Stimulated activated CD8-positive, alpha-beta memory T cell treated with anti-CD3 and anti-CD28 coated beads, Interleukin-15, amount 100 ng/mL, for 24 hours (primary cell): ENCODE measurements around the gene IPO13.
A peak's percentile ranks its signal among the peaks of the same experiment; 100 is the strongest.

Experiments
- DNase-seq: peaks from one replicate; pipeline ENCODE4 v3.0.0-alpha.2; 2020; ENCODE audit warnings: low read depth

The IPO13 gene

DNA sequence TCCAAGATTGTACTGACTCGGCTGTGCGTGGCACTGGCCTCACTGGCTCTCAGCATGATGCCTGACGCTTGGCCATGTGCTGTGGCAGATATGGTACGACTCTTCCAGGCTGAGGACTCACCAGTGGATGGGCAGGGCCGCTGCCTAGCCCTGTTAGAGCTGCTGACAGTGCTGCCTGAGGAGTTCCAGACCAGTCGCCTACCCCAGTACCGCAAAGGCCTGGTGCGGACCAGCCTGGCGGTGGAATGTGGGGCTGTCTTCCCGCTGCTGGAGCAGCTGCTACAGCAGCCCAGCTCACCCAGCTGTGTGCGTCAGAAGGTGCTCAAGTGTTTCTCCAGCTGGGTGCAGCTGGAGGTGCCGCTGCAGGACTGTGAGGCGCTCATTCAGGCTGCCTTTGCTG, 2.9 kb downstream of the IPO13 start:
- no peak for DNase-seq

DNA sequence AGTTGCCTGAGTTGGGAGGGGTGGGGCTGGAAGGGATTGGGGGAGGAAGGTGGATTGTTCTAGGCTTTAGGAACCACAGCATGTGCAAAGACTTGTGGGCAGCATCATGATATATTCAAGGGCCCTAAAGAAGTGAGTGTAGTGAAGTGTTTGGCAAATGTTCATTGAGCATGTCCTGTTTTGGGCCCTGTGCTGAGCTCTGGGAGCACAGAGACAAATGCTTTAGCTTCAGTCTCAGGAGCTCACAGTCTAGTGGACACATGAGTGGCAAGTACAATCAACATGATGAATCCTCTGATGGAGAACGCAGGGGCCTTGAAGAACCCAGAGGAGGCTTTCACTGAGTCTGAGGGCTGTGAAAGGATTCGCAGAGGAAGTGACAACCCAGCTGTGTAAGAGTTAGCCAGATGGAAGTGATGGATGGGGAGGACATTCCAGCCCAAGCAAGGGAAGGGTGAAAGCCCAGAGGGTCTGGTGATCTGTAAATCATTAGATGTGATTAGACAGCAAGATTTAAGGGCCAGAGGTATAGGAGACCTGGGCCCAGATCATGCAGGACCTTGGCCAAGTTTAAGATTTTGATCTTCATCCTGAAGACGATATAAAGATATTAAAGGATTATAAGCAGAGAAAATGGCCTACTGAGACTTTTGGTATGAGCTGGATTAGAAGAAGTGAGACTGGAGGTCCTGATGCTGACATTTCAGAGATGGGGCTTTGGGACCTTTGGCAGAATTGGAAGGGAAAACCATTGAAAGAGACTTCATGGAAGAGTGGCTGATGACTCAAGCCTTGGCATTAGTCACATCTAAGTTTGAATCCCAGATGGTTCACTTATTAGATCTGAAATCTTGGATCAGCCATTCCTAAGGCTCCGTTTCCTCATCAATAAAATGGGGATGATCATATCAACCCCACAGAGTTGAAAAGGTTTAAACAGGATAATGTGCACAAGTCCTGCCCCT, 4.6 kb downstream of the IPO13 start:
- DNase-seq, result no peak

DNA sequence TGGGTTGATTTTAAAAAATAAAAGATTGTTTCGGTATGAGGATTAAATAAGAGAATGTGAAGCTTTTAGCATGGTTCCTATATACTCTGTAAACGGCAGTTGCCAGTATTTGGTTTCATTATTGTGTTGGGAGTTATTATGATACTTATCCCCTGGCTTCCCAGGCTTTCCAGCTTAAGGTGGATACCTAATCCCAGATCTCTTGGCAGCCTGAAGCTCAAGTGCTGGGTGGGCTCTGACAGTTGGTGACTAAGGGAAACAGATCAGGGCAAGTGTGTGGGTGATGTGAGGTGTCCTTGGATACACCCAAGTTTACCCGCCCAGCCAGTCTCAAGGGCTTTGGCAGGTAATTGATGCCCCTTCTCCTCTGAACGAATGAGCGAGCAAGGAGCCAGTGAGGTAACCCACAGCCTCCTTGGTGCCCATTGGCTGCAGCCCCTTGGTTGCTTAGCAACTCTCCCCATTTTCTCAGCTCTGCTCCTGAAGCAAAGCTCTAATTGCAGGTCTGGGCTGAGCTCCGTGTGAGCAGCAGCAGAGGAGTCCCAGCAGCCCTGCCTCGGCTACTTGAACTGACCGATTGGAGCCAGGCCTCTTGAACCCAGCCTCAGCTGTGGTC, 6.1 kb downstream of the IPO13 start:
- no peak for DNase-seq

DNA sequence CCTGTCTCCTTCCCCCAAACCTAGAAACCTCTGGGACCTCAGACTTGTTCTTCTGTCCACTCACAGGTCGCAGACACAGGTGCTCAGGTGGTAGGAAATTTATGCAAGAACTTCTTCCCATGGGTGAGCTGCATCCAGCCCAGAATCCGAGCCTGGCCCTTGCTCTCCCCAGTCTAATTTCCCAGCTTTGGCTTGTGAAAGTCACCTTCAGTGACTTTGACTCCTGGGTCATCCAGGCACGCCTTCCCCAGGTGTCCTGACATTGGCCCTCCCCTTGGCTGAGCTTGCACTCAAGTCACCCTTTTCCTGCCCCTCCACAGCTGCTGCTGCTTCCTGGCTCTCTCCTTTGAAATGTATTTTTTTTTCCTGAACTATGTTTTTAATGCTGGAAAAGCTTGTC, 6.6 kb downstream of the IPO13 start:
- no peak for DNase-seq

DNA sequence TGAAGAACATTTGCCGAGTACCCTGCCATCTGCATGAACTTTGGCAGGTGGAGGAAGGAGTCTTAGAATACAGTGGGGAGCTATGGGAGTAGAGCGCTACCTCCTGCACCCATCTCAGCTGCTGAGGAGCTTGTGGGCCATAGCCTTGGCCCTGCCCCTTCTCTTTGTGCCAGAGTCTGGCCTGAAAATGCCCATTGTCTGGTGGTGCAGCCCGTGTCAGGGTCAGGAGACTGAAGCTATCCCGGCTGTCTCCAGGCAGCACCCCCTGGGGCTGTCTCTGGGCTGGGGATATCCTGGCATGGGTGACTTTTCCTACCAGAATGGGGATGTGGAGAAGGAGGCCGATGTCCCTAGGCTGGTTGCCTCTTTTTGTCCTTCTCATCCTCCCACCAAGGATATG, 7.3 kb downstream of the IPO13 start:
- DNase-seq, result no peak

DNA sequence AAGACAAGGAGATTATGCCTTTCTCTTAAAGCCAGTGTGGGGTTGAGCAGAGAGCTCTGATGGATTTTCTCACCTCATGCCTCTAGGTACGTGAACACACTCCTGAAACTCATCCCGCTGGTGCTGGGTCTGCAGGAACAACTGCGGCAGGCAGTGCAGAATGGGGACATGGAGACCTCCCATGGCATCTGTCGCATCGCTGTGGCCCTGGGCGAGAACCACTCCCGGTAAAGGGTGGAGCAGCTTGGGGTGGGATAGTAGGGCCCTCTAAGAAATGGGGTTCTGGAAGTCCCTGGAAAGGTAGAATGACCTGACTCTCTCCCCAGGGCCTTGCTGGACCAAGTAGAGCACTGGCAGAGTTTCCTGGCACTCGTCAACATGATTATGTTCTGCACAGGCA, 9.5 kb downstream of the IPO13 start:
- DNase-seq, result no peak

DNA sequence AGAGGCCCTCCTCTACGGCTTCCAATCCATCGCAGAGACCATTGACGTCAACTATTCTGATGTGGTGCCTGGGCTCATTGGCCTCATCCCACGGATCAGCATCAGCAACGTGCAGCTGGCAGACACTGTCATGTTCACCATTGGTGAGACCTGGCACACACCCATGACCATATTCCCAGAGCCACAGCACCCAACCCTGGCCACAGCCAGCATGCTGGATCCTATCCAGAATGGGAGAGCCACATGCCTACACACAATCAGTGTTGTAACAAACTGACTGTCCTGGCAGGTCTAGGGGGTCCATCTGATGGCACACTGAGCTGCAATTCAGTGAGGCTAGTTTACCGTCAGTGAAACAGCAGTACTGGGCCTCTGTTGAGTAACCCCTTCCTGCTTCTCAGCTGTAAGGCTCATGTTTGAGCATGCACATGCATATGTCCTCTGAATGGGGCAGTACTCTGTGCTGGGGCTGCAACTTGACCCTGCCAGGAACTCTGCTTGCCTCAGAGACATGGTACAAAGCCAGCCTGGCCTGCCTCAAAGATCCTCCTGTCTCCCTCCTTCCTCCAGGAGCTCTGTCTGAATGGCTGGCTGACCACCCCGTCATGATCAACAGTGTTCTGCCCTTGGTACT, 10.8 kb downstream of the IPO13 start:
- DNase-seq, result no peak

DNA sequence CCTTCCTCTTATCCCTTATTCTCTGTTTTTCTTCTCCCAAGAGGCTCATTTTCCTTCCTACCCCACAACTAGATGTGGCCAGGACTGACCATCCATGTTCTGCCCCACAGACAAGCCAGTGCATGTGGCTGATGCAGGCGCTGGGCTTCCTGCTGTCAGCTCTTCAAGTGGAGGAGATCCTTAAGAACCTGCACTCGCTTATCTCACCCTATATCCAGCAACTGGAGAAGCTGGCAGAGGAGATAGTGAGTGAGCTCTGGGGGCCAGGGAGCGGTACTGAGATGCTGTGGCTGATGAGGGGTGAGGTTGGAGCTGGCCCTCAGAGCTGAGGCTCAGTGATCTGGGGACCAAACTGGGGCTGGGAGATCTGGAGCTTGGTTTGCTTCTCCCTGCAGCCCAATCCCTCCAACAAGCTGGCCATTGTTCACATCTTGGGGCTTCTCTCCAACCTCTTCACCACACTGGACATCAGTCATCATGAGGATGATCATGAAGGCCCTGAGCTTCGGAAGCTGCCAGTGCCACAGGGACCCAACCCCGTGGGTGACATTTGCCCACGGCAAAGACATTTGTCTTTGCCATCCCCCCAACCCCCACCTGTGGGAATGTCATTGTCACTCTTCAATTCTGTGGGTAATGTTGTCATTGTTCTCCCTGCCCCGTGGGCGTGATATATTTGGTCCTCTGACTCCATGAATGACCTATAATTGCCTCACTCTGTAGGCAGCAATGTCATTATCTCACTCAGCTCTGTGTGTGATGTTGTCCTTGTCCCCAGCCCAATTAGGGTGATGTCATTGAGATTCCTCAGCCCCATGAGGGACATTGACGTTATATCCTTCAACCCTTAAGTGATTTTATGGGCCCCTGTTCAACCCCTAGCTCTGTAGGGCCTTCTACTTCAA, 11.9 kb downstream of the IPO13 start:
- no peak for DNase-seq

DNA sequence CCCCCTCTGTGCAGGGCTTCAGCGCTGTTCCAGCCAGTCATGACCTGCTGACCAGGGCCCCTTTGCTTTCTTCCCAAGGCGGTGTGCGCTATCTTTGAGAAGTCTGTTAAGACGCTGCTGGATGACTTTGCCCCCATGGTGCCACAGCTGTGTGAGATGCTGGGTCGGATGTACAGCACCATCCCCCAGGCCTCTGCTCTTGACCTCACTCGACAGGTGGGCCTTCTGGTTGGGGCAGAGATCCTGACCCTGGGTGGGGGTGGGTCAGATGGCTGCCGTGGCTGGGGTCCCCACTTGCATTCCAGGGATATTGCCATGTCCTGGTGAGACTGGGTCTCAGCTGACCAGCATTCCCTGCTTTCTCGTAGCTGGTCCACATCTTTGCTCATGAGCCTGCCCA, 14.0 kb downstream of the IPO13 start:
- DNase-seq, result no peak

DNA sequence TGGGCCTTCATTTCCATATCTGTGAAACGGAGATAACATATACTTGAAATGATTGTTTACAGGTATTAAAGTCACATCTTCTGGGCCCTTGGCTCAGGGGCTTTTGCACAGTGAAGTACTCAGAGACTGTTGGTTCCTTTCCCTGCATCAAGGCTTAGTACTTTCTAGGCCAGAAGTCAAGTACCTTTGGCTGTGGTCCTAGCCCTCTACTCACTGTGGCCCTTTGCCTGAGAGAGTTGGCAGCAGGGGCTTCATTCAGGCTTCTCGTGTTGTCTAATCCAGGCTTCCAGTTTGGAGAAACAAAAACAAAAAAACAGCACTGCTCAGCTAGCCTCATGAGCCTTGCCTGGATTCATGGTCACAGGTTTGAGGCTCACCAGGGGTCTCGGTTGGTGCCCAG, 14.9 kb downstream of the IPO13 start:
- DNase-seq, result no peak

DNA sequence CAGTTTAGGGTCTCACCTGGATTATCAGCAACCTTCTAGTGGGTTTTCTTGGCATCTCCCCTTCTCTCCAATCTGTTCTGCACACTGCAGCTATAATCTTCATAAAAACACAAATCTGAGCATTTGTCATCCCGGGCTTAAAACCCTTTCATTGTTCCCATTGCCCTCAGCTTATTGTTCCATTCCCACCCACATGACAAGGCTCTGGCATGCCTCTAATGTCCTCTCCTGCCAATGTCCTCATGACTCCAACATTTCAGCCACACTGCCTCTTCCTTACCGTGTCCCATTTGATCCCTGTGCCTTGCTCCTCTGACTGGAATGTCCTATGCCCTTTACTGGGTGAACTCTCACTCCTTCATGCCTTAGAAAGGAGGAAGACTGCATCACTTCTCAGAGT, 15.6 kb downstream of the IPO13 start:
- no peak for DNase-seq

DNA sequence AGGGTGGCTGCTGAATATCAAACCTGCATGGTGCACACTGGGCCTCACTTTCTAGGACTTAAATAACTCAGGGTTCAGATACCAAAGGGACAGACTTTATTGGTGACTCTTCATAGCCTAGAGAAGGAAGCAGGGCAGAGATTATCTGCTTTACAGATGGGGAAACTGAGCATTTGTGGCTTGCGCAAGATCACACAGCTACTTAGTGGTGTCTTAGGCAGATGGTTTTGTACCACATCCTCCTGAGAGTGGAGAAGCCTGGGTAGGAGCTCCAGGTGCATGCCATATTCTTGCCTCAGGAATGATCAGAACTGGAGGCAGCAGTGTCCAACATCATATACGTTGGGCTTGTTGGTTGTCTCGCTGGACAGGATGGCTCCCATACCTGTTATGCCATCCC, 16.3 kb downstream of the IPO13 start:
- no peak for DNase-seq

DNA sequence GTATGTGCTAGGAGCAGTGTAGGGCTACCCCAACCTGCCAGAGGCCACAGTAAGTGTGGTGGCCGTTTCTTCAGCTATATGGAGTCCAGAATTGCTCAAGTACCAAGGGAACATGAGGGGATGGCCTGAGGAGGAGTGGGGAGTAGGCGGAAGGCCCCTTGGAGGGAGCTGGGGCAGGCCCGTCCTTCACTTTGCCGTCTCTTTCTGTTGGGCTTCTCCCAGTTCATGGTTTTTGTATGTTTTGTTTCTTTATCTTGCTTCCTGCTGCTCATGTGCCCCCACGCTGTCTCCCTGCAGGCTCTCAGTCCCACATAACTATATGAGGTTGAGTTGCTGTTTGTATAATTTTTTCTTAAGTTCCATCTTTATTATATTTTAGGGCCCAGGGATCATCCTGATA, 17.1 kb downstream of the IPO13 start:
- no peak for DNase-seq

DNA sequence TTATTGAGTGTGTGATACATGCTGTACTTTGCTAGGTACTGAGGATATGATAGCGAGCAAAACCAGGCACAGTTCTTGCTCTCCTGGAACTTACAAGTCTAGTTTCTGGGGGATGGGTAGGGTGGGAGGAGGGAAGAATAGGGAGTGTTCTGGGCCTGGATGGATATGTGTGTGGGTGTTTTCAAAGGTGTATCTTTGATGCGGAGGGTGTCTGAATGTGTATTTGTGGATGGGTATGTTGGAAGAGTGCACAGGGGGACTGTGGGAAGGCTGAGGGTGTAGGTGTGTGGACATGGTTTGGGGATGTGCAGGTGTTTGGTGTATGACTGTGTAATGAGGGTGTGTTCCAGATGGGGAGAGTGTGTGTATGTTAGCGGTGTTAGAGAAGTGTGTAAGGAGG, 18.6 kb downstream of the IPO13 start:
- no peak for DNase-seq

DNA sequence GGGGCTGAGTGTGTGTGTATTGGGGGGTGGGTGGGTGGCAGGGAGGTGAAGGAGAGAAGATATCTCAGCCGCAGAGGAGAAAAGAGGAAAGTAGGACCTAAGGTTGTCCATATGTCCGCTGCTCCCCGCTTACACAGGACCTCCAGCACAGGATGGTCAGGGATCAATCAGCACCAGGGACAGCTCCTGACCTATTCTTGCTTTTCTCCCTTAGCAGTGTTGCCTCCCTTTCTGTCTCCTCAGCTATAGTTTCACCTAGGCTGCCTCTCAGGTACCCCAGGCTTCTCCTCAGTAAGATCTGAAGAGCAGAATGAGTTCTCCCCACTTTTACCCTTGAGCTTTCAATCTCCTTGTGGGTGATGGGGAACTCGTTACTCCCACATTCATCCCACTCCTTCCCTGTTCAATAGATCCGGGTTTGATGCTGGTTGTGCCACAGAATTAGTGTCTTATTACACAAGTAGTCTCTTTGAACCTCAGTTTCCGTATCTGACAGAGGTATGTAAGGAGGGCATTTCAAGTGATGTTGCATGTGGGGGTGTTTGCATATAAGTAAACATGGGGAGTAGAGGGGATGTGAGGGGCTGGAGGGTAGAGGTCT, 21.7 kb downstream of the IPO13 start:
- DNase-seq, result no peak

DNA sequence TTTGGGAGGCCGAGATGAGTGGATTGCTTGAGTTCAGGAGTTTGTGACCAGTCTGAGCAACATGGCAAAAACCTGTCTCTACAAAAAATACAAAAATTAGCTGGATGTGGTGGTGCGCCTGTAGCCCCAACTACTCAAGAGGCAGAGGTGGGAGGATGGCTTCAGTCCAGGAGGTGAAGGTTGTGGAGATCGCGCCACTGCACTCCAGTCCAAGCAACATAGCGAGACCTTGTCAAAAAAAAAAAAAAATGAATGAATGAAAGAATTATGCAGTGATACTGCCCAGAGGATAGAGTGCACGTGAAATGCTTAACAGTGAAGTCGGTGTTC, 22.6 kb downstream of the IPO13 start:
- DNase-seq, result no peak

DNA sequence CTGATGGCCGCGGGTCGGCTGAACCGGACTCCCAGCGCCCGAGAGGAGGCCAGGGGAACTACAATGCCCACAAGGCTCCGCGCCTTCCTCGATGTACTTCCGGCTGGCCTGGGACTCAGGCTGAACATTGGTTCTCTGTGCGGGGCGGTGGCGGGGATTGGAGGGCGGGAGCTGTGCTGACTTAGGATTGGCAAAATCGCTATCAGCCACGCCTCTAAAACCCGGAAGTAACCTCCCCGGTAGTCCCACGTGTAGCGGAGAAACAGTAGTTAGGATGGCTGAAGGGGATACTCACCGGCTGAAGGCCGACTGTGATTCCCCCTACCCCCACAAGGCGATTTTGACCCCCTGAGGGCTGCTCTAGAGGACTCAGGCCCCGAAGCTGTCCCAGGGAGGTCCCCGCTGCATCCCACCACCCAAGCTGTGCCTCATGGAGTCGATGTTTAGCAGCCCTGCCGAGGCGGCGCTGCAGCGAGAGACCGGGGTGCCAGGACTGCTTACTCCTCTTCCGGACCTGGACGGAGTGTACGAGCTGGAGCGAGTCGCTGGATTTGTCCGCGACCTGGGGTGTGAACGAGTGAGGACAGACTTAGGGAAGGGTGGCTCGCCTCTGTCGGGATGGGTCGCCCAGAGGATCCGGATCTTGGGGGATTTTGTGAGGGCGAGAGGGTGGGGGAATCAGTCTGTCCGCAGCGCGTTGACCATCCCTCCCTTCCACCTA, 23.2 kb downstream of the IPO13 start, which contains the start of gene DPH2:
TSS of gene DPH2 (plus strand) at position 265 of the 721 bp plus-strand sequence. CDS start at position 431, 166 bp downstream.
- DNase-seq, result peak; percentile 82

DNA sequence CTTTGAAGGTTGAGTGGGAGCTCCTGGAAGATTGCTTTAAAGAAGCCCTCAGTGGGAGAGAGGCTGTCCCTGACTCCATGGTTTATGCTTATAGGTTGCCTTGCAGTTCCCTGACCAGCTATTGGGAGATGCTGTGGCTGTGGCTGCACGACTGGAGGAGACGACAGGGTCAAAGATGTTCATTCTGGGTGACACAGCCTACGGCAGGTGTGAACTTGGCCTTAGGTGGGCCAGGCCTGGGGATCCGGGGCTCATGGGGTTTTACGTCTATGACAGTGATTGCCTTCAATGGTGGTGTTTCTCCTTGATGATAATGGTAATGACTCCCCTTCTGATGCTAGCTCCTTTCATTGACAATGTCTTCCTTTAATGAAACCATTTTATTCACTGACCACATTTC, 23.8 kb downstream of the IPO13 start:
- no peak for DNase-seq

DNA sequence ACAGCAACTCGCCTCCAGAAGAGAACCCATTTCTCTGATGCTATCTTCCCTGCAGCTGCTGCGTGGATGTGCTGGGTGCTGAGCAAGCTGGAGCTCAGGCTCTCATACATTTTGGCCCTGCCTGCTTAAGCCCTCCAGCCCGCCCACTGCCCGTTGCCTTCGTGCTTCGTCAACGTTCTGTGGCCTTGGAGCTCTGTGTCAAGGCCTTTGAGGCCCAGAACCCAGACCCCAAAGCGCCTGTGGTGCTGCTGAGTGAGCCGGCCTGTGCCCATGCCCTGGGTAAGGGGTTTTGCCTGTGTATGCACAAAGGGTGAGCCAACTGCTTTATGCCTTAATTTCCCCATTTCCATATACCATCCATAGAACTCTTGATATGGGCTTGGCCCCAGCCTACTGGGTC, 24.2 kb downstream of the IPO13 start:
- no peak for DNase-seq

DNA sequence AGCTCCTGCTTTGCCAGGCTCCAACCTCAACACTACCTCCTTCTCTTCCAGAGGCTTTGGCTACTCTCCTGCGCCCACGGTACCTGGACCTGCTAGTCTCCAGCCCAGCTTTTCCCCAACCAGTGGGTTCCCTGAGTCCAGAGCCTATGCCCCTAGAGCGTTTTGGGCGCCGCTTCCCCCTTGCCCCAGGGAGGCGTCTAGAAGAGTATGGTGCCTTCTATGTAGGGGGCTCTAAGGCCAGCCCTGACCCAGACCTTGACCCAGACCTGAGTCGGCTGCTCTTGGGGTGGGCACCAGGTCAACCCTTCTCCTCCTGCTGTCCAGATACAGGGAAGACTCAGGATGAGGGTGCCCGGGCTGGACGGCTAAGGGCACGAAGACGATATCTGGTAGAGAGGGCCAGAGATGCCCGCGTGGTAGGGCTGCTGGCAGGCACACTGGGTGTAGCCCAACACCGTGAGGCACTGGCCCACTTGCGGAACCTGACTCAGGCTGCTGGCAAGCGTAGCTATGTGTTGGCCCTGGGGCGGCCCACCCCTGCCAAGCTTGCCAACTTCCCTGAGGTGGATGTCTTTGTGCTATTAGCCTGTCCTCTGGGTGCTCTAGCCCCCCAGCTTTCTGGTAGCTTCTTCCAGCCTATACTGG, 24.7 kb downstream of the IPO13 start:
- no peak for DNase-seq
